ENCODE data around the gene LRRFIP2. TPM values are rescaled to one million over a fixed set of nuclear protein-coding genes. Genes with fewer than 3 reads are reported as not detected.

LRRFIP2 gene
- total RNA-seq, 1 donor from 2014 or later, result 36.7 TPM

- Mint-ChIP-seq H3K27ac (no peak overlapping the region), H3K9me3 (no peaks in the 10 kb centered on the region), H3K36me3 (peaks cover 13% of the 10 kb centered on the region), H3K4me3 (no peak overlapping the region), H3K27me3 (ENCODE audit: insufficient read depth, low read depth) (no peaks in the 10 kb centered on the region), H3K4me1 (no peaks in the 10 kb centered on the region)
- no peak for TF ChIP-seq EZH2 (IDR thresholded peaks at IDR 0.05)
- no peak for TF ChIP-seq EZH2phosphoT487 (IDR thresholded peaks at IDR 0.05)
- no peak for TF ChIP-seq CTCF (IDR thresholded peaks at IDR 0.05)
- H3K9me3 ChIP-seq (ENCODE audit: low read depth), result no peaks in the 10 kb centered on the region
- H3K27ac ChIP-seq, result no peak overlapping the region
- H3K9ac ChIP-seq, result no peak overlapping the region
- H3K4me3 ChIP-seq, result no peak overlapping the region
- H3F3A ChIP-seq (ENCODE audit: low read depth), result no peaks in the 10 kb centered on the region
- H4K20me1 ChIP-seq (ENCODE audit: low read depth), result no peaks in the 10 kb centered on the region
- no peaks in the 10 kb centered on the region for H3K4me1 ChIP-seq
- no peaks in the 10 kb centered on the region for H3K27me3 ChIP-seq
- no peak for DNase-seq (ENCODE audit: low spot score)
- no peak overlapping the region for H3K4me2 ChIP-seq
- no peak overlapping the region for H2AFZ ChIP-seq (replicated peaks)
- H3K79me2 ChIP-seq (ENCODE audit: low read depth), result peaks cover 14% of the 10 kb centered on the region
- no peaks in the 10 kb centered on the region for H3K36me3 ChIP-seq
These were observed 33.4 kb downstream of the LRRFIP2 start for GRCh38 chr3:37140899-37141541.

- no peak overlapping the region for H3K4me3 ChIP-seq
- H3K4me3 Mint-ChIP-seq, result no peak overlapping the region
- no peaks in the 10 kb centered on the region for H3F3A ChIP-seq (ENCODE audit: low read depth)
- H4K20me1 ChIP-seq (ENCODE audit: low read depth), result no peaks in the 10 kb centered on the region
- no peaks in the 10 kb centered on the region for H3K9me3 Mint-ChIP-seq
- no peaks in the 10 kb centered on the region for H3K27me3 Mint-ChIP-seq (ENCODE audit: insufficient read depth, low read depth)
- no peak overlapping the region for H3K4me2 ChIP-seq
- H3K36me3 ChIP-seq, result no peaks in the 10 kb centered on the region
- H3K27ac Mint-ChIP-seq, result no peak overlapping the region
- TF ChIP-seq EZH2 (IDR thresholded peaks at IDR 0.05) (no peak), CTCF (IDR thresholded peaks at IDR 0.05) (no peak), EZH2phosphoT487 (IDR thresholded peaks at IDR 0.05) (no peak)
- no peaks in the 10 kb centered on the region for H3K27me3 ChIP-seq
- no peaks in the 10 kb centered on the region for H3K4me1 Mint-ChIP-seq
- H3K79me2 ChIP-seq (ENCODE audit: low read depth), result peaks cover 28% of the 10 kb centered on the region
- no peak overlapping the region for H2AFZ ChIP-seq (replicated peaks)
- no peak overlapping the region for H3K9ac ChIP-seq
- H3K27ac ChIP-seq, result no peak overlapping the region
- H3K4me1 ChIP-seq, result no peaks in the 10 kb centered on the region
- peaks cover 13% of the 10 kb centered on the region for H3K36me3 Mint-ChIP-seq
- DNase-seq (ENCODE audit: low spot score), result no peak
- H3K9me3 ChIP-seq (ENCODE audit: low read depth), result no peaks in the 10 kb centered on the region
These were observed 34.8 kb downstream of the LRRFIP2 start for GRCh38 chr3:37139567-37140052.

GRCh38 chr3:37138816-37139215 lies 35.6 kb downstream of the LRRFIP2 start:
- no peaks in the 10 kb centered on the region for H3K4me1 ChIP-seq
- DNase-seq (ENCODE audit: low spot score), result no peak
- no peaks in the 10 kb centered on the region for H4K20me1 ChIP-seq (ENCODE audit: low read depth)
- TF ChIP-seq EZH2 (IDR thresholded peaks at IDR 0.05), result no peak
- TF ChIP-seq CTCF (IDR thresholded peaks at IDR 0.05), result no peak
- no peak for TF ChIP-seq EZH2phosphoT487 (IDR thresholded peaks at IDR 0.05)
- H3F3A ChIP-seq (ENCODE audit: low read depth), result no peaks in the 10 kb centered on the region
- peaks cover 13% of the 10 kb centered on the region for H3K36me3 Mint-ChIP-seq
- H3K4me2 ChIP-seq, result no peak overlapping the region
- no peak overlapping the region for H3K4me3 Mint-ChIP-seq
- no peaks in the 10 kb centered on the region for H3K36me3 ChIP-seq
- H3K27me3 Mint-ChIP-seq (ENCODE audit: insufficient read depth, low read depth), result no peaks in the 10 kb centered on the region
- H3K27ac Mint-ChIP-seq, result no peak overlapping the region
- no peaks in the 10 kb centered on the region for H3K4me1 Mint-ChIP-seq
- no peaks in the 10 kb centered on the region for H3K9me3 Mint-ChIP-seq
- H3K9ac ChIP-seq, result no peak overlapping the region
- no peak overlapping the region for H3K4me3 ChIP-seq
- peaks cover 33% of the 10 kb centered on the region for H3K79me2 ChIP-seq (ENCODE audit: low read depth)
- H3K9me3 ChIP-seq (ENCODE audit: low read depth), result no peaks in the 10 kb centered on the region
- H3K27ac ChIP-seq, result no peak overlapping the region
- no peaks in the 10 kb centered on the region for H3K27me3 ChIP-seq
- H2AFZ ChIP-seq (replicated peaks), result no peak overlapping the region
